SW480 (cell line): ENCODE results near the gene TBCCD1.

Experiments used
- DNase-seq: peaks from one replicate; pipeline ENCODE4 v3.0.0-alpha.2; 2016; ENCODE audit warnings: low spot score

The TBCCD1 gene

GRCh38 chr3:186567072-186567921, at the start of gene TBCCD1:
Gene TBCCD1, minus strand, starts transcription at chr3:186567339. Its CDS starts 3,010 bp downstream, at chr3:186564329.
- DNase-seq, result peak; percentile 92

- DNase-seq, result no peak
Measured at GRCh38 chr3:186616299-186616617, 49.1 kb upstream of the TBCCD1 start.

DNA sequence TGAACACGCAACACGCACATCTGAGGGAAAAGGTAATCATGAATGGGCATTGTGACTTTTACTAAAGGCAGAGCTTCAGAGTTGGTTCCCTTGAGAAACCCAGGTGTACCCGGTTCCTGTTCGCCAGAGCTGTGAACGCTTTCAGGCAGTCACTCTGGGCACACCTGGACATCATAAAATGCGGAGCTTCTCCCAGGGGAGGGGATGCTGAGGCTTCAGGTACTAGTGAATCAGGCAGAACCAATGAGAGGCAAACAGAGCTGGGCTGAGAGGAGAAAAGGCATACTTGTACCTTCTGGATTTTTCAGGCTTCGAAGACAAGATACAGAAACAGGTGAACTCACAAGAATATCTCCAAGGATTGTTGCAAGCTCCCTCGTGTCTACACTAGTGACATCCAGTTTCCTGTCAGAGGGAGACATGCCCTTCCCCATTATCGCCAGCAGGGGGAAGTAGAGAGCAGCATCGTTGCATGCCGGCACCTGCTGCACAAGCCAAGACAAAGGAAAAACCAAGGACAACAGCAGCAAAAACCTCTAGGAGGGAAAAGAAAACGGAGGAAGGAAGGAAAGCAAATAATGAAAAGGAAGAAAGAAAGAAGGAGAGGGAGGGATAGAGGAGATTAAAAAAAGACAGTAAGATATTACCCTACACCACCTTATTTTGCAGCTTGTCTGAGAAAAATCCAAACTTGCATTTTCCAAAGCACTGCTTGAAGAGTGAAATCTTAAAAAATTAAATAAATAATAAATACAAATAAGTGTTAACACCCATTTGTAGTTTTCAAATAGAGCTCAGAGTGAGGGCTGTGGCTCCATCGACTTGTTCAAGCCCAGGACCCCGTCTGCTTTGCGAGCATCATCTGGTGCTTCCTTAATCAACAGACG, 47.7 kb upstream of the TBCCD1 start:
- peak; percentile 67 for DNase-seq

DNA sequence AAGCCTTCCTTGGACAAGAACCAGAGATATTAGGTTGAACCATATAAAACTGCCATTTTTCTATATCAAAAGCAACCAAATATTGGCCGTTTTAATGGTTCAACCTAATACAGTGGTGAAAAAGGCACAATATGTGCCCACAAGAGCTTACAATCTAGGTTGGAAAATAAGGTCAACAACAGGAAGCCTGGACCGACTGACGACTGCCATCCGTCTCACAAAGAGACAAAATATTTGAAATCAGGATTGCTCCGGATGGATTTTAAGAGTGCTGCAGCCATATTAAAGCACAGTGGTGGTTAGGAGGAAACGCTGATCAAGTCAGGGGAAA, 47.1 kb upstream of the TBCCD1 start:
- DNase-seq, result no peak

- DNase-seq, result no peak
Measured at GRCh38 chr3:186613637-186614265, 46.6 kb upstream of the TBCCD1 start.

- DNase-seq, result no peak
Measured at GRCh38 chr3:186612721-186613636, 45.8 kb upstream of the TBCCD1 start, which contains the start of gene AHSG. Gene AHSG, plus strand, starts transcription at chr3:186613060. Its CDS starts 82 bp downstream, at chr3:186613142.

DNA sequence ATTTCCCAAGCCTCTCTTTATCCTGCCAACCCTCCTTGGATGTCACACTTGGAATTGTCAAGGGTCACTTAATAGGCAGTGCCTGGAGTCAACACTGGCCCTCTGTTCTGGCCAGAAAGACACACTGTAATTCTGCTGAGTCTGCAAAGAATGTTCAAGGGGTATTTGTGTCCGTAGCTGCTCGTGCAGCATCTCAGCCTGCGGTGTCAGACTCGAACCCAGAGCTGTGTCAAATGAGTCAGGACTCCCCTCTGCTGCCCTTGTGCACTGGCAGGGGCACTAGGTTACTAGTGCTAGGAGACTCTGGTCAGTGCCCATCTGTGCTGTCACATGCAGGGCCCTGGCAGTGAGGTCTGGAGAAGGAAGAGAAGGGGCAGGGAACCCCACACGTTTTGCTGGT, 44.9 kb upstream of the TBCCD1 start:
- no peak for DNase-seq

DNA sequence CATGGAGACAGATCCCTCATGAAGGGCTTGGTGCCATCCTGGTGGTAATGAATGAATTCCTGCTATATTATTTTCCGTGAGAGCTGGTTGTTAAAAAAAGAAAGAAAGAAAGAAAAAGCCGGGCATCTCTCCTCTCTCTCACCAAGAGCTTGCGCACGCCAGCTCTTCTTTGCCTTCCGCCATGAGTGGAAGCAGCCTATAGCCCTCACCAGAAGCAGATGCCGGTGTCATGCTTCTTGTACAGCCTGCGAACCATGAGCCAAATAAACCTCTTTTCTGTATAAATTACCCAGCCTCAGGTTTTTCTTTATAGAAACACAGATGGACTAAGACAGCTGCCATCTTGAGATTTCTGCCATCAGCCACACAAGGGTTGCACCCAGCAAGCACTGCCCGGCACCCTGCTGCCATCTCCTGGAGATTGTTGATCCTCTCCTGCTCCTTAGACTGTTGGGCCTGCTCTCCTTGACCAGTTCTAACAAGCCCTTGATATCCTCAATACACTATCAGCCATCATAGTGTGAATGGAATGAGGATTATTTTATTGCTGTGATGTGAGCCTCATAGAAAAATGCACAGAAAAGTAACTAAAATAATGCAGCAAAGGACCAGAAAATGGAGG, 42.2 kb upstream of the TBCCD1 start:
- DNase-seq, result peak; percentile 44

DNA sequence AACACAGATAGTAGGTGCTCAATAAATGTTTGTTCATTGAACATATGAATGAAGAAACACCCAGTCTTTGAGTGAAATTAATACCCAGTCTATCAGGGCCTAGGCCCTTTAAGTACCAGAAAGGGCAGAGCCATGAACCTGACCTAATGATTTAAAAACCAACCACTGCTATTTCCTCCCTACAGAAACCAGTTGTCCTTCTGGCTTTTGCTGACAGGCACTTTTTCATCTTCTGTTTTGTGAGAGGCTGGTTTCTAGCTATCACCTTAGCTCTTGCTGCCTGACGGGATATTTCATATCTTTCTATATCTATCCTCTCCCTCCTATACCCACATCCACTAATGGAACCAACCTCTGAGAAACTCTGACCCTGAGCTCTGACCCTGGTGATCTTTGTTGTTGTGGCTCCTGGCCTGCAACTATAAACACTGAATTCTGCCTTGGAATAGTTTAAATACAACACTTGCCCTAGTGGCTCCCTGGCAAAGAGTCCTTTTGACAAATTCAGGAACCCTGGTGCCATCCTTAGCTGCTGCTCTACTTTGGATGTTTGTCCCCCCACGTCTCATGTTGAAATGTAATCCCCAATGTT, 41.6 kb upstream of the TBCCD1 start:
- no peak for DNase-seq

GRCh38 chr3:186605561-186606545, 38.7 kb upstream of the TBCCD1 start:
- DNase-seq, result no peak

DNA sequence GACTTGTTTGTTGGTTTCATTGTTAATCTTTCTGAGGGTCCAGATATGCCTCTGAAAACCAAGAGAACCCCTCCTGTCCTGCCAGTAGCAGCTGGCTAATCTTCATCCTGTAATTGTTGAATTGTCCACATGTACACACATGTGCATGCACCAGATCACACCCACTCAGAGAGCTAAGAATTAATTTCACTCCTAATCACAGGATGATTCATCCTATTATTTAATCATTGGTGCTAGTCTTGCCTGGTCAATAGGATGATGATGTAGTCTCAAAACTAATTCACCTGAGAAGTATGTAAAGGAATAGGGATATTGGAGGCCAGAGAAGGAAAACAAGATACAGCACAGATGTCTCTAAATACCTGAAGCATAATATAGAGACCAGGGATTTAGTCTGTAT, 37.9 kb upstream of the TBCCD1 start:
- no peak for DNase-seq

DNA sequence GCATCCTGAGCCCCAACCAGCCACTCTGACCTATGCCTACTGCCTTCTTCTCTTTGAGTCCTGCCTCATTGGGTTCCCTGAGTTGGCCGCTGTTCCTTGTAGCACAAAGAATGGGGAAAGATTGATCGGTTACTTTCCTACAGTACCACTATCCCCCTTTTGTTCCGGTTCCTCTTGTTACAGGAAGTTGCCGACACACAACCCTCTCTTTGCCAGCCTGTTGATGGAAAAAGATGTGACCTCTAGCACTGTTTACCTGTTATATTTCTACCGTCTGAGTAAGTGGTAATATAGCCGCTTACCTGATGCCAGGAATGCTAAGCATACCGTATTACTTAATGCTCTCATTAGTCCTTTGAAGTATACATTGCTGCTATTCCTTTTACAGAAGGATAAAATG, 36.0 kb upstream of the TBCCD1 start:
- no peak for DNase-seq

DNA sequence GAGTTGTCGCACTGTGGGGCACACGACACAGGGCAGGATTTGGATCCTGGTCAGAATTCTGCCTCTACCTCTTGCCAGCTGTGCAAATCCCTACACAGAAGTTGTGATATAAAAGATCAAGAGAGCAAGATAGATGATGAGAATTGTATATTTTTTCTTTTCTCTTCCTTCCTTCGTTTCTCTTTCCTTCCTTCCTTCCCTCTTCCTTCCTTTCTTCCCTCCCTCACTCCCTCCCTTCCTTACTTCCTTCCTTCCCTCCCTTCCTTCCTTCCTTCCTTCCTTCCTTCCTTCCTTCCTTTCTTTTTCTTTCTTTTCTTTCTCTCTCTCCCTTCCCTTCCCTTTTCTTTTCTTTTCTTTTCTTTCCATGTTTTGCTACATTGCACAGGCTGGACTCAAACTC, 33.8 kb upstream of the TBCCD1 start:
- no peak for DNase-seq

DNA sequence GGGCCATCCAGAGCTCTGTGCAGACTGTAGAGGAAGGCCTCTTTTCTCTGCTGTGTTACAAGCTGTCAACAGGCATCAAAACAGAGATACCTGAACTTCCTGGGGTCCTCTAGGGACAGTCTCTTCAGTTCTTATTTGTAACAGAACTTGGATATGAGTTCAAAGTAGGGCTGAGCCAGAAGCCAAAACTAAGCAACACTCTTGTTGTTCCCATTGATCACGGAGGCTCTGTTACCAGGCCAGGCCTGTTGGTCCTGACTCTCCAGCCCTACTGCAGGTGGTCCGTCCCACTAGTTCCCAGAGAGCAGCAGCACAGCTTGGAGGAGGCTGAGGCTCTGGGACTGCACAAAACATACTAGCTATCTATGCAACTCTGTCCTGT, 32.6 kb upstream of the TBCCD1 start:
- no peak for DNase-seq

DNA sequence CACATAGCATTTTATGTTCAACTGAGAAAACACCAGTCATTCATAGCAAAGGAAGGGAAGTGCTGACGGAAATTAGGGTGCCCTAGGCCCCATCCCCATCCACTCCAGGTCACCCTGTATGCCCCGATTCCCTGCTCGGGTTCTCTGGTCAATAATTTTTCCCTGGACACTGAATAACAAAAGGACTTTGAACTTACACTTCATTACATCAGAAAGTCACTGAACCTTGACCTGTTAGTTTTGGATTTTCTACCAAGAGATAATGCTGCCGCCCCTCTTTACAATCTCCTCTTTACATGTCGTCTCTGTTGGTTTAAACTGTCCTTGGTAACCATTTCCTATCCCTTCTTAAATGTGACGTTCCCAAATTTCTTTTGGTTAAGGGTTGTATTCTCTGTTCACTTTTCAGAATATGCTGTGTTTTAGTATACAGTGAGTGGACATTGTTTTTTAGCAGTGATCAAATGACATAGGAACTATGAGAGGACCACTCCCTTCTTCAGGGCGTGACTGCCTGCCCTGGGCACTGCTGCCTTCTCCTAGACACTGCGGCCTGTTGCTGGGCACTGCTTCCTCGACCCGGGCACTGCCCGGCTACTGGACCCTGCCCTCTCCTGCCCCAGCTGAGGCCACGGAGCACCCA, 32.1 kb upstream of the TBCCD1 start:
- DNase-seq, result peak; percentile 62

GRCh38 chr3:186598794-186599141, 31.6 kb upstream of the TBCCD1 start:
- DNase-seq, result peak; percentile 37

DNA sequence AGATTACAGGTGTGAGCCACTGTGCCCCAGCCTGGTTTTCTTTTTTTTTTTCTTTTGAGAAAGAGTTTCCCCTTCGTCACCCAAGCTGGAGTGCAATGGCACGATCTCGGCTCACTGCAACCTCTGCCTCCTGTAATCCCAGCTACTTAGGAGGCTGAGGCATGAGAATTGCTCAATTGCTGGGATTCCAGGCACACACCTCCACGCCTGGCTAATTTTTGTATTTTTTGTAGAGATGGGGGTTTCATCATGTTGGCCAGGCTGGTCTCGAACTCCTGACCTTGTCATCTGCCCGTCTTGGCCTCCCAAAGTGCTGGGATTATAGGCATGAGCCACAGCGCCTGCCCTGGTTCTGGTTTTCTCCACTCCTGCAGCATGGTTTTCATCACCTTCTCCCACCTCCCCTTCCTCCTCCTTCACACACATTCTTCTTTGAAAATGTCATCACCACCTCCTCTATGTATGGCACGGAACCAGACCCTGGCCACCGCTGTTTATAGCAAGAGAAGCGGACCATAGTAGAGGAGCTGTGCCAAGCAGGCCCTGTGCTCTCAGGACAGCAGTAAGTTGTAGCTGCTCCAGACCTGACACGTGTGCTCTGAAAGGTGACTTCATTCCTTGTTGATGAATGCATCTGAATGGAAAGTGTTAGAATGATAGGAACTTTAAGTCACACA, 31.1 kb upstream of the TBCCD1 start:
- DNase-seq, result peak; percentile 43

GRCh38 chr3:186596568-186597287, 29.6 kb upstream of the TBCCD1 start:
- DNase-seq, result peak; percentile 29
